ENCODE measurements around the gene TMBIM1.

Gene TMBIM1

GRCh38 chr2:218236829-218237228 lies 55.5 kb downstream of the TMBIM1 start:
- no peak for DNase-seq (ENCODE audit: low read depth)
- H3K4me3 ChIP-seq (ENCODE audit: low read depth, low read length) = no peak overlapping the region
- TF ChIP-seq POLR2A (IDR thresholded peaks at IDR 0.05; ENCODE audit: extremely low read depth, insufficient read length) (no peak), MYC (IDR thresholded peaks at IDR 0.05; ENCODE audit: low read depth, low read length) (no peak), MAX (IDR thresholded peaks at IDR 0.05; ENCODE audit: low read depth, low read length) (no peak), CTCF (IDR thresholded peaks at IDR 0.05; ENCODE audit: low read depth, low read length) (no peak)

- DNase-seq (ENCODE audit: low read depth) = no peak
- no peak overlapping the region for H3K4me3 ChIP-seq (ENCODE audit: low read depth, low read length)
- TF ChIP-seq MAX (IDR thresholded peaks at IDR 0.05; ENCODE audit: low read depth, low read length) = no peak
- no peak for TF ChIP-seq CTCF (IDR thresholded peaks at IDR 0.05; ENCODE audit: low read depth, low read length)
- TF ChIP-seq MYC (IDR thresholded peaks at IDR 0.05; ENCODE audit: low read depth, low read length) = no peak
- no peak for TF ChIP-seq POLR2A (IDR thresholded peaks at IDR 0.05; ENCODE audit: extremely low read depth, insufficient read length)
These were observed 57.3 kb downstream of the TMBIM1 start for GRCh38 chr2:218235017-218235416.

- no peak overlapping the region for H3K4me3 ChIP-seq (ENCODE audit: low read depth, low read length)
- TF ChIP-seq MAX (IDR thresholded peaks at IDR 0.05; ENCODE audit: low read depth, low read length) (no peak), POLR2A (IDR thresholded peaks at IDR 0.05; ENCODE audit: extremely low read depth, insufficient read length) (no peak), CTCF (IDR thresholded peaks at IDR 0.05; ENCODE audit: low read depth, low read length) (no peak), MYC (IDR thresholded peaks at IDR 0.05; ENCODE audit: low read depth, low read length) (no peak)
- no peak for DNase-seq (ENCODE audit: low read depth)
These were observed 57.8 kb downstream of the TMBIM1 start for GRCh38 chr2:218234521-218234920.

GRCh38 chr2:218233543-218233942 lies 58.8 kb downstream of the TMBIM1 start:
- no peak for DNase-seq (ENCODE audit: low read depth)
- TF ChIP-seq MYC (IDR thresholded peaks at IDR 0.05; ENCODE audit: low read depth, low read length) = no peak
- TF ChIP-seq POLR2A (IDR thresholded peaks at IDR 0.05; ENCODE audit: extremely low read depth, insufficient read length) = no peak
- TF ChIP-seq MAX (IDR thresholded peaks at IDR 0.05; ENCODE audit: low read depth, low read length) = no peak
- no peak for TF ChIP-seq CTCF (IDR thresholded peaks at IDR 0.05; ENCODE audit: low read depth, low read length)
- no peak overlapping the region for H3K4me3 ChIP-seq (ENCODE audit: low read depth, low read length)

GRCh38 chr2:218230882-218231281 lies 61.4 kb downstream of the TMBIM1 start:
- DNase-seq (ENCODE audit: low read depth) = peak; percentile 61
- no peak overlapping the region for H3K4me3 ChIP-seq (ENCODE audit: low read depth, low read length)
- TF ChIP-seq CTCF (IDR thresholded peaks at IDR 0.05; ENCODE audit: low read depth, low read length) (peak; percentile 32), MYC (IDR thresholded peaks at IDR 0.05; ENCODE audit: low read depth, low read length) (no peak), MAX (IDR thresholded peaks at IDR 0.05; ENCODE audit: low read depth, low read length) (no peak)

- TF ChIP-seq CTCF (IDR thresholded peaks at IDR 0.05; ENCODE audit: low read depth, low read length) = no peak
- TF ChIP-seq MAX (IDR thresholded peaks at IDR 0.05; ENCODE audit: low read depth, low read length) = no peak
- TF ChIP-seq MYC (IDR thresholded peaks at IDR 0.05; ENCODE audit: low read depth, low read length) = no peak
- TF ChIP-seq POLR2A (IDR thresholded peaks at IDR 0.05; ENCODE audit: extremely low read depth, insufficient read length) = no peak
- peak overlapping the region; percentile 25 for H3K4me3 ChIP-seq (ENCODE audit: low read depth, low read length)
- peak; percentile 40 for DNase-seq (ENCODE audit: low read depth)
These were observed 62.5 kb downstream of the TMBIM1 start for GRCh38 chr2:218229851-218230250.

Data from NB4 (cell line).